ENCODE results near the gene SPTA1. TPM values are rescaled to one million over a fixed set of nuclear protein-coding genes. Genes with fewer than 3 reads are reported as not detected.

SPTA1 gene
- total and polyA plus RNA-seq, 8 donors: 3.3 TPM; not detected in 7

DNA sequence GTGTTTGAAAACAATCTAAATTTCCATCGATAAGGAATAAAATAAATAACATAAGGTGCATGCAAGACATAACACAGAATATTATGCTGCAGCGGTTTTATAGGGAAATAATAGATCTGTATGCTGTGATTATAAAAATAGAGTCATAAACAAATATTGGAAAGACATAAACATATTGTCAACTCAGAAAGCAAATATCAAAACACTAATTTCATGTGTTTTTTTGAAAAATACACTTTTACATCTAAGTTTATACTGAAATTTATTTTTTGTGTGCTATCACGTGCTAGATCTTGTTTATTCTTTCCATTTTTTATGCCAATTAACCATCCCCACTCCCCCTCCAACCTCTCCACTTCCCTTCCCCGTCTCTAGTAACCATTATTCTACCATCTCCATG is 24.6 kb upstream of the SPTA1 start:
- Histone ChIP-seq H3K4me3 (no peak overlapping the region), H3K27ac (no peak overlapping the region), H3K27me3 (no peaks in the 10 kb centered on the region), H3K4me1 (no peaks in the 10 kb centered on the region), H3K9me3 (no peaks in the 10 kb centered on the region), H3K36me3 (no peaks in the 10 kb centered on the region)
- intact Hi-C loops (cut with DNase I; ENCODE audit: low total_unique reads): no loop called here
- WGBS, 5 donors: 53 to 68% (median 62%) methylated on average over 4 of the region's 4 CpGs
- TF ChIP-seq, protein P1, sequence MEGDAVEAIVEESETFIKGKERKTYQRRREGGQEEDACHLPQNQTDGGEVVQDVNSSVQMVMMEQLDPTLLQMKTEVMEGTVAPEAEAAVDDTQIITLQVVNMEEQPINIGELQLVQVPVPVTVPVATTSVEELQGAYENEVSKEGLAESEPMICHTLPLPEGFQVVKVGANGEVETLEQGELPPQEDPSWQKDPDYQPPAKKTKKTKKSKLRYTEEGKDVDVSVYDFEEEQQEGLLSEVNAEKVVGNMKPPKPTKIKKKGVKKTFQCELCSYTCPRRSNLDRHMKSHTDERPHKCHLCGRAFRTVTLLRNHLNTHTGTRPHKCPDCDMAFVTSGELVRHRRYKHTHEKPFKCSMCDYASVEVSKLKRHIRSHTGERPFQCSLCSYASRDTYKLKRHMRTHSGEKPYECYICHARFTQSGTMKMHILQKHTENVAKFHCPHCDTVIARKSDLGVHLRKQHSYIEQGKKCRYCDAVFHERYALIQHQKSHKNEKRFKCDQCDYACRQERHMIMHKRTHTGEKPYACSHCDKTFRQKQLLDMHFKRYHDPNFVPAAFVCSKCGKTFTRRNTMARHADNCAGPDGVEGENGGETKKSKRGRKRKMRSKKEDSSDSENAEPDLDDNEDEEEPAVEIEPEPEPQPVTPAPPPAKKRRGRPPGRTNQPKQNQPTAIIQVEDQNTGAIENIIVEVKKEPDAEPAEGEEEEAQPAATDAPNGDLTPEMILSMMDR (IDR thresholded peaks at IDR 0.05): no peak
- TF ChIP-seq POLR2AphosphoS5 (IDR thresholded peaks at IDR 0.05) (no peak), POLR2A (IDR thresholded peaks at IDR 0.05) (no peak), EP300 (IDR thresholded peaks at IDR 0.05) (no peak)
- no peak for DNase-seq

DNA sequence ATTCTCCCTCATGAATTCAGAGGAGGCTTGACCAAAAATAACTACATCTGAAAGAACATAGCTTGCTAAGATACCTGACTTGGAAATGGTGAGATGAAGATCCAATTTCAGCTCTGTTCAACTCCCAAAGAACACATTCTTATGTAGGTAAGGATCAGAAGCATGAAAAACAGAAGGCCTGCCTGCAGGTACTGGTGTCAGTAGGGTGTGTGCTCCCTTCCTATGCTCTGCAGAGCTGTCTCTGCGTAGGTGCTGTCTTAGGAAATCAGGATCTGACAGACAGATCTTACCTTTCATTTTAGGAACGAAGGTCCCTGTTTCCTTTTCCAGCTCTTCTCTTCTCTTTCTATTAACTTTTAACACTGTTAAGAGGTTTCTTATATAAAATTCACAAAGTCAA is 19.6 kb upstream of the SPTA1 start:
- H3K27ac ChIP-seq: no peak overlapping the region
- H3K27me3 ChIP-seq: no peaks in the 10 kb centered on the region
- no peak for DNase-seq
- no peaks in the 10 kb centered on the region for H3K9me3 ChIP-seq
- no peaks in the 10 kb centered on the region for H3K4me1 ChIP-seq
- intact Hi-C loops (cut with DNase I; ENCODE audit: low total_unique reads): no loop called here
- no peaks in the 10 kb centered on the region for H3K36me3 ChIP-seq
- no peak overlapping the region for H3K4me3 ChIP-seq
- 59 to 84% (median 65%) methylated on average over 2 of the region's 2 CpGs for WGBS, 5 donors
- TF ChIP-seq, protein P1 (IDR thresholded peaks at IDR 0.05): no peak
- TF ChIP-seq POLR2AphosphoS5 (IDR thresholded peaks at IDR 0.05) (no peak), EP300 (IDR thresholded peaks at IDR 0.05) (no peak), POLR2A (IDR thresholded peaks at IDR 0.05) (no peak)

DNA sequence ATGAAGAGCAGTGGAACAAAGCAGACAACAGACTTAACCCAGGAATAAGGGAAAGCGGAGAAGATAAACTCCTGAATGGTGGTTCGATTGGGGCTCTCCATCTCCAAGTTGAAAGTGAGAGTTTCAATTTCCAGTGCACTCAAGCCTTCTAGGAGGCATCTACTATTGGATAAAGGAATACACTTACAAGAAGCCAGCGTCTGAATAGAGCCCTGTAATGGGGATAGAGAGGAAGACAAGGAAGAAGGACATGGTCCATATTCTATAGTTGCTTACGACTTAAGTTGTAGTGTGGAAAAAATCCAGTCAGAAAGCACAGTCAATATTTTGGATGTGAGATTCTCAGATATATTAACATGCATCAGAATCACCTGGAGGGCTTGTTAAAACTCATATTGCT is 14.0 kb upstream of the SPTA1 start, which contains the start of gene OR6K2:
TSS of gene OR6K2 (minus strand) at position 101 of the 400 bp plus-strand sequence. CDS start at position 101, 0 bp downstream.
- Histone ChIP-seq H3K27ac (no peak within 1 kb of the TSS), H3K9me3 (no peaks in the 10 kb centered on the region), H3K4me3 (no peak within 1 kb of the TSS), H3K36me3 (no peaks in the 10 kb centered on the region), H3K4me1 (no peaks in the 10 kb centered on the region), H3K27me3 (no peaks in the 10 kb centered on the region)
- WGBS, 5 donors: 79 to 88% (median 85%) methylated on average over 4 of the region's 4 CpGs
- TF ChIP-seq, protein P1 (IDR thresholded peaks at IDR 0.05): no peak
- TF ChIP-seq EP300 (IDR thresholded peaks at IDR 0.05): no peak
- TF ChIP-seq POLR2A (IDR thresholded peaks at IDR 0.05): no peak
- no peak for TF ChIP-seq POLR2AphosphoS5 (IDR thresholded peaks at IDR 0.05)
- intact Hi-C loops (cut with DNase I; ENCODE audit: low total_unique reads): no loop called here
- DNase-seq: no peak

DNA sequence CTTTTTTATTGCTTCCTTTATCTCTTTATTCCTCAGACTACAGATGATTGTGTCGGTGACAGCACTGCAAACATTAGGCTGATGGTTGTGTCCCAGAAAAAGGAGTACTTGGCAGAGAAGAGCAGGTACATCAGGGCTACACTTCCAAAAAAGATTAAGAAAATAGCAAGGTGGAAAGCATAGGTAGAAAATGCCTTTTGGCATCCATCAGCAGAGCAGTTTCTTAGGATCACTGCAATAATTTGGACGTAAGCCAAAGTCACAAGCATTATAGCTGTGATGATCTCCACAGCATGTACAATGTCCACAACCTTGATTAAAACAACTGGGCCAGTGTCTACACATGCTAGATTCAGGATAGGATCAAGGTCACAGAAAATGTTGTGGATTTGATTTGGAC is 8.1 kb upstream of the SPTA1 start:
- H3K4me1 ChIP-seq: no peaks in the 10 kb centered on the region
- H3K27me3 ChIP-seq: no peaks in the 10 kb centered on the region
- intact Hi-C loops (cut with DNase I; ENCODE audit: low total_unique reads): no loop called here
- no peak overlapping the region for H3K27ac ChIP-seq
- H3K4me3 ChIP-seq: no peak overlapping the region
- DNase-seq: no peak
- TF ChIP-seq EP300 (IDR thresholded peaks at IDR 0.05) (no peak), POLR2A (IDR thresholded peaks at IDR 0.05) (no peak), POLR2AphosphoS5 (IDR thresholded peaks at IDR 0.05) (no peak)
- TF ChIP-seq, protein P1 (IDR thresholded peaks at IDR 0.05): no peak
- no peaks in the 10 kb centered on the region for H3K9me3 ChIP-seq
- no peaks in the 10 kb centered on the region for H3K36me3 ChIP-seq
- WGBS, 5 donors: 69 to 82% (median 76%) methylated on average over 2 of the region's 2 CpGs
